Choroid plexus epithelial cell (primary cell): ENCODE data around the gene PEX10.
A peak's percentile ranks its signal among the peaks of the same experiment; 100 is the strongest.

Experiments used
- DNase-seq: peaks from one replicate; pipeline ENCODE4 v3.0.0-alpha.2; 2010; ENCODE audit warnings: low read depth
- H3K4me3 ChIP-seq: 2 replicates; pipeline ENCODE4 v1.5.1; 2011; ENCODE audit warnings: low read depth, mild to moderate bottlenecking, control low read depth, low read length, moderate library complexity
- TF ChIP-seq, protein P1 (sequence below): conservative IDR thresholded peaks from 2 replicates; pipeline ENCODE4 v1.5.1; 2011; ENCODE audit warnings: low read depth, mild to moderate bottlenecking, control low read depth, inconsistent platforms, low read length, moderate library complexity

Gene PEX10

DNA sequence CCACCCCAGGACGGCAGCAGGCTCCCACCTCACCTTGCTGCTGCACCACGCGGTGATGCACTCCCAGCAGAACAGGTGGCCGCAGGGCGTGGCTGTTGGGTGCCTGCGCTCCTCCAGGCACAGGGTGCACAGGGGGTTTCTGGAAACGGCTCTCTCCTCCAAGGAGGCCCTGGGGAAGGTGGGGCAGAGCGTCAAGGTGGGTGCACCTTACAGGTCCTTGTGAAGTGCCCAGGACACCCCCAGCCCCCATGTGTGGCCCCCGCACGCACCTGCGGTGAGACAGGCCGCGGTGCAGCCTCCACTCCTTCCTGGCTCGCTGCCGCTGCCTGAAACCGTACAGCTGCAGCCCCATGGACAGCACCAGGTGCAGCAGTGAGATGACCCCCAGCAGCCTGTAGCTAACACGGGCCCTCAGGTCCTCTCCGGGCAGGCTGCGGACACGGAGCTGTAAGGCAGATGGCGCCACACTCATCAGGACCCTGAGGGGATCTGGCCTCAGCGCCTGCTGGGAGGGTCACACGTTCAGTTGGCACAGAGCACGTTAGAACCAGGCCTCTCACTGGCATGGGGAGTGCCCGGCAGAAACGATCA, 5.8 kb downstream of the PEX10 start:
- TF ChIP-seq, protein P1, sequence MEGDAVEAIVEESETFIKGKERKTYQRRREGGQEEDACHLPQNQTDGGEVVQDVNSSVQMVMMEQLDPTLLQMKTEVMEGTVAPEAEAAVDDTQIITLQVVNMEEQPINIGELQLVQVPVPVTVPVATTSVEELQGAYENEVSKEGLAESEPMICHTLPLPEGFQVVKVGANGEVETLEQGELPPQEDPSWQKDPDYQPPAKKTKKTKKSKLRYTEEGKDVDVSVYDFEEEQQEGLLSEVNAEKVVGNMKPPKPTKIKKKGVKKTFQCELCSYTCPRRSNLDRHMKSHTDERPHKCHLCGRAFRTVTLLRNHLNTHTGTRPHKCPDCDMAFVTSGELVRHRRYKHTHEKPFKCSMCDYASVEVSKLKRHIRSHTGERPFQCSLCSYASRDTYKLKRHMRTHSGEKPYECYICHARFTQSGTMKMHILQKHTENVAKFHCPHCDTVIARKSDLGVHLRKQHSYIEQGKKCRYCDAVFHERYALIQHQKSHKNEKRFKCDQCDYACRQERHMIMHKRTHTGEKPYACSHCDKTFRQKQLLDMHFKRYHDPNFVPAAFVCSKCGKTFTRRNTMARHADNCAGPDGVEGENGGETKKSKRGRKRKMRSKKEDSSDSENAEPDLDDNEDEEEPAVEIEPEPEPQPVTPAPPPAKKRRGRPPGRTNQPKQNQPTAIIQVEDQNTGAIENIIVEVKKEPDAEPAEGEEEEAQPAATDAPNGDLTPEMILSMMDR, result peak; percentile 26
- no peak for DNase-seq
- no peak overlapping the region for H3K4me3 ChIP-seq

DNA sequence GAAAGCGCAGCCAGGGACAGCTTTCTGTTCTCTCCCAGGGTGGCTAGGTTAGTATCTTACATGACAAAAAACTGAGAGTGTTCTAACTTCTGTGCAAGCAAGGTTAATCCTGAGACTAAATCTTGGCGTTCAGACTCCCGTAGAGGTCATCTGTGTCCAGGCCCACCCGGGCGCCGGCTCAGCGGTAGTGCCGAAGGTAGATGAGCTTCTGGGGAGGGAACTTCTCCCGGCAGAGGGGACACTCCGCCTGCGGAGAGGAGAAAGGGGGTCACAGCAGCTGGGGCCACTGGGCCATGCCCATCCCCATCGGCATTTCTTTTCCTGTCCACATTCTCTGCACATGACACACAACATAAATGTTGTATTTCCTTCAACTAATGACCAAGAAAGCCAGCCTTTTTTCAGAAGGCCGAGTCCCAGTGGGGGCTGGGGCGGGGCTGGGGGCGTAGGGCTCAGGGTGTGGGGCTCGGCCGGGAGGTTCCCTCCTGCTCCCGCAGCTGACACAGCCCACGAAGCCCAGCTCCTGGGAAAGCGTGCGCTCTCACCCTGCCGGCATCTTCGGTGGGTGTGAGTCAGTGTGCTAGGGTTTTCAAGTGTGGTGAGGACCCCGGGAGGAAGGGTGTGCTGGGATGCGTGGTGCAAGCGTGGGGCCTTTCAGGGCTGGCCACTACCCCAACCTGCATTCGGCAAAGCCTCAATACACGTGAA, 6.6 kb downstream of the PEX10 start:
- no peak overlapping the region for H3K4me3 ChIP-seq
- TF ChIP-seq, protein P1, result no peak
- peak; percentile 34 for DNase-seq

DNA sequence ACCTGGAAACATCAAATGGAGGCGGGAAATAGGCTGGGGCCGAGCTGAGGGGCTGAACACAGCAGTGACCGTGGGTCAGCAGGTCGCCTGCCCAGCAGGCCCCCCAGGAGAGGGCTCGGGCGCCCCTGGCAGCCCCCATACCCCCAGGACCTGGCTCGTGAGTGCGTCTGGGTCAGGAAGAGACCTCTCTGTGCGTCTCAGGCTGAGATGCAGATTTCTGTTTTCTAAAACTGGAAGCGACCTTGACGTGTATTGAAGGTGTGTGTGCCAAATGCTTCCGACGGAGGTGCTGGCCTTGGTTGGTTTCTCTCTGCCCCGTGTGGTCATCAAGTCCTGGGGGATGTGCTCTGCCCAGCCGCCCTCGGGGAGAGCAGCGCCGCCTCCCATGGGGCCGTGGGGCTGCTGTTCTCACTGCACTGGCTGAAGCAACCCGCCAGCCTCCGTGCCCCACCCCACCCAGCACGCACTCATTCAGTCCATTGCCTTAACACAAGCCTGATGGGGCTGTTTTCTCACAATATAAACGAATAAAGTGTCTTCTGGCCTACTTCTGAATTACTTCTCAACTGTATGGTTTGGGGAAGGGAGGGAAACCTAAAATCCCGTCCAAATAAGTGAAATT, 7.4 kb downstream of the PEX10 start:
- H3K4me3 ChIP-seq, result no peak overlapping the region
- TF ChIP-seq, protein P1, result no peak

DNA sequence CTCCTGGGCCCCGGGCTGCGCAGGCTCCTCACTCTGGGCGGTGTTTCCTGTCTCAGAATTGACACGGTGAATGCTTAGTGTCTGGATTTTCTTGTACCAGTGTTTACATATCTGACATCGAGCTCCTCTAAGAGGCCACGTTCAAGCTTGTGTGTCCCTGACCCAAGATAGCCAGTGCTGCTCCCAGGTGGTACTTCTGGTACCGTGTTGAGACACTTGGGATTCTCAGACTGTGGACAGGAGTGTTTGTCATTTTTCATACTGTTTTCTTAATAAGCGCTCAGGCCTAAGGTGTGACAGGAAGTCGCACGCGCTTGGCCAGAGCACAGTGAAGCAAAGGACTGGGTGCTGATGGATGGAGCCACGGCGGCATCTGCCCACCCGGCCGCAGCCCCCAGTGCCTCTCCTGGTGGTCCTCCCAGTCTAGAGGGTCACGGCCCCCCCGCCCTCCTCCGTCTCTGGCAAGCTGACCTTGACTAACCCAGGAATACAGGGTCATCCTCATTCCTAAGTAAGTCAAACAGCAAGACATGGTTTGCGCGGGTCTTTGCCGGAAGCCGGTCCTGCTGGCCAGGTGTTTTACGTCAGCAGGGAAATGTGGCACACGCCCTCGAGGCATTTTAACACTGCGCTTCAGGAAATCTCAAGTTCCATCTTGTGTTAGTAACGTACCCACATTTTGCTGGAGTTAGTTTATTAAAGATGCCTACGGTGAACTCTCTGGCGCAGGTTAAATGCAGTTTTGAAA, 8.0 kb downstream of the PEX10 start:
- TF ChIP-seq, protein P1, result no peak
- no peak for DNase-seq
- H3K4me3 ChIP-seq, result no peak overlapping the region

More for the DNA sequence above, 7.4 kb downstream of the PEX10 start:
- peak; percentile 21 for DNase-seq

DNA sequence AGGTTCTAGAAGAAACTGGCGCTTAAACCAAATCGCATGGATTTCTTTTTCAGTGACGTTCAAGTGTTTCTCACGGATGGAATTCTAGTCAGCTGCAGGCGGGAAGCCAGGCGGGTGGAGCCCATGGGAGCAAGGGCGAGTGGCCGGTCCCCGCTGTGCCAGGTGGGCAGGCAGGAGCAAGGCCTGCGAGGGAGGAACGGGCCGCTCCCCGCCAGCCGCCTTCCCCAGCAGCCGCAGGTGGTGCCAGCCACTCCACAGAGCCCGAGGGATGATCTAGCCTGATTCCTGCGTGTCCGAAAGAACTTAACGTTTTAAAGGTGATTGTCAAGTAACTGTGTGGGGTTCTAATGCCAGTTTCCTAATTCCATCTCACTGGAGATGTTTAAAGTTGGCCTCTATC, 9.1 kb downstream of the PEX10 start:
- no peak overlapping the region for H3K4me3 ChIP-seq
- no peak for DNase-seq
- TF ChIP-seq, protein P1, result no peak

DNA sequence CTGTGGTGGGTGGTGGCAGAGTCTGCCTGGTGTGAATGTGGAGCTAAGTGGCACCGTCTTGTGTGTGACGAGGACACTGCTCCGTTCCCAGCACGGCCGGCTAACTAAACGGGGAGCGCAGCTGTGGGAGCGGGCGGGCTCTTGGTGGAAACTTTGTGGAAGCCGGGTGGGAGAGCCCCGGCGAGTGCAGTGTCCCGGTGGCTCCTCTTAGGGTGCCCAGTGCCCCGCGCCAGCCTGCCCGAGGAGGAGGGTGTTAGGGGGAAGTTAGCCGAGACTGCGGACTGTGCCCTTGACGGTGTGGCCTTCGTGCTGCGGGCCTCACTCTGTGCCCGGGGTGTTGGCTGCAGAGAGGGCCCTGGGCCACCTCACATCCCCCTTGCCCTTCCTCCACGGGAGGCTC, 9.9 kb downstream of the PEX10 start:
- DNase-seq, result no peak
- no peak overlapping the region for H3K4me3 ChIP-seq
- TF ChIP-seq, protein P1, result no peak
